NCI-H2227 (cell line): Measurements from ENCODE around the gene SPAG16.

Experiments used
- DNase-seq: peaks from one replicate; lab custom pipeline; 2025; ENCODE audit not compliant: unreplicated experiment; lab: John Stamatoyannopoulos, UW

Gene SPAG16

DNA sequence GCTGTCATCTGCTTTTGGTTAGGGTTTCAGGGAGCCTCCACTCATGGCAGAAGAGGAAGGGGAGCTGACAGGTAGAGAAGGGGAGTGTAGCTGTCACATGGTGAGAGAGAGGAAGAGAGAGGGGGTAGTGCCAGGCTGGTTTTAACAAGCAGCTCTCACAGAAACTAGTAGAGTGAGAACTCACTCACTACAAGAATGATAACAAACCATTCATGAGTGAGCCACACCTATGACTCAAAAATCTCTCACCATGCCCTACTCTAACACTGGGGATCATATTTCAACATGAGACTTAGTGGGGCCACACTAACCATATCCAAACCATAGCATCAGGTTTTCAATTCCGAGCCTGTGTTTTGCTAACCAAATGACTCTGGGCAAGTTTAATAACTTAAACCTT is 851.7 kb downstream of the SPAG16 start:
- DNase-seq: no peak

DNA sequence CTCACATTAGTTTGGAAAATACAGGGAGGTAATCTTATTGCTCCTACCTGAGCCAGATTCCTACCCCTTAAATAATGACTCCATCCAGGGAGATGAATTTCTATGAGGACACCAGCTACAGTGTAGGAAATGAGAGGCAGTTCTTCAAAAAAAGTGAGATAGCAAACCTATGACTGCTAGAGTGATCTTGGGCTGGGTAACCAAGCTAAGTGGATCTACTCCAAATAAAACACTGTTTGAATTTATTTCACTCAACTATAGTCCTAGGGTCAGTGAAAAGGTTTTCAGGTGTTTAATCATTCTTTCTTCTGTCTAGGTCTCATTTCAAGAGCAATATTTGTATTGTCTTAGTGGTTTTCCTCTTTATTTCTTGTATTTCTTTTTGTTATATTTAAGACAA is 854.5 kb downstream of the SPAG16 start:
- no peak for DNase-seq

DNA sequence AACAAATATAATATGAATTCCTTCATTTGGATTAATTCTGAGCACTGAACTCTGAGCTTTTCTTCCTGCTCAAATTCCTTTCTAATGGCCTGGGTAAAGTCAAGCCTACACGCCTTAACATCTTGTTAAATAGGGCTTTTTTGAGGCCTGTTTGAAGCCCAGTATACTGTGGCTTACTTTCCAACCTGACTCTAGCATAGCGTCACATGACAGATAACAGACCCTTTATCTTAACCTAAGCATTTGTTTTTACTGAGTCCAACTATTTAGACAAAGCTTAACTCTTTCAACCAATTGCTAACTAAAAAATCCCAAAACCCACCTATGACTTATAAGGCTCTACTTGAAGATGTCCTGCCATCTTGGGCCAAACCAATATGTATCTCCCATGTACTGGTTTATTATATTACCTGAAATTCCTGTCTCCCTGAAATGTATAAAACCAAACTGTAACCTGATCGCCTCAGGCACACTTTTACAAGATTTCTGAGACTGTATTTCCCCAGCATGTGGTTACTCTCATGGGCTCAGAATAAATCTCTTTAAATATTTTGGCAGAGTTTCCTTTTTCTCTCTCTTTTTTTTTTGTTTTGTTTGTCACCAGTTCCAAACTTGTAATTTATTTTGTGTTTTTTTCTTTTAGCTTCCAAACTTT is 855.5 kb downstream of the SPAG16 start:
- no peak for DNase-seq

DNA sequence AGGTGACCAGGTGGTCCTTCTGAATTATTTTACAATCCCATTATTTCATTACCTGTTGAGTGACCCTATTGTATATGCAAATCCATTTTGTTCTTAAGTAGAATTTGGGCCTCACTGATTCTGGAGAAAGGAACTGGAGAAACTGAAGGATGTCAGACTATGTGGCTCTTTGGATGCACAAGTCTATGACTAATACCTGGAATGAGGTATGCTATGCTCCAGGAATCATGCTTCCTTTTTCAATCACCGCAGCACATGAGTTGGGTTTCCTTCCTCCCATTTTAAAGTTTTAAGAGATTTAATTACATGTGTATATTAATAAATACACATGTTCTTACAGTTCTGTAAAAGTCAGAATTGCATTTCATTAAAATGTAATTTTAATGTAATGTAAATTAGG is 872.7 kb downstream of the SPAG16 start:
- DNase-seq: no peak

DNA sequence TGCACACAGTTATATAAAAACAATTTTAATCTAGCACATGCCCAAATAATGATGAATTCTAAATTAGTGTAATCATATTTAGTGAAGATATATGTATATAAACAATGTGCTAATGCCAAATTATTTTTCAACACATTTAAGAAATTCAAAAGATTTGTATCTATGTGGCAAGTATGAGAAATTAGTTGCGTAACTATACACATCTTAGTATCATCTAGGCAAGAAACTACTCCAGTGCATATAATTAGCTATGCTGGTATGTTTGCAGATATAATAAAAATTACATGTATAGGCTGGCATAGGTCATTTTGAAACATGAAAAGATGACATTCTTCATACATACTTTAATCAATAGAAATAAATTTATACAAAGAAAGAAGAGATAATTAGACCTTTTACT is 874.6 kb downstream of the SPAG16 start:
- DNase-seq: no peak

DNA sequence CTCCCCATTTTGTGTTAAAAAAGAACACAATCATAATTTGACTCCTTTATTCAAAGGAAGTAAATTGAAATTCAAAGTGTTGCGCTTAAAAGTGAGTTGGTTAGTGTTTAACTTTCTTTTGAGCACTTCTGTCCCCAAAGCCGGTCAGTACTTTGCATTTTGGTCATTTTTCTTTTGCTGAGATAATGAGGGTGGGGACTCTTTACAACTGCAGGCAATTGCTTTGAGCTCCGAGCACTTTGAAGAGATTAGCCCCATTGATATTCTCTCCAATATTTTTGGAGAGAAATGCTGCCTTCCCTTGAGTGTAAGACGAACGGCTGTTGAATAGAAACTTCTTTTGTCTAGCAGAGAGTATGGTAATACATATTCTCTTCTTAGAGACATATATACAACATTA is 885.0 kb downstream of the SPAG16 start:
- DNase-seq: no peak

DNA sequence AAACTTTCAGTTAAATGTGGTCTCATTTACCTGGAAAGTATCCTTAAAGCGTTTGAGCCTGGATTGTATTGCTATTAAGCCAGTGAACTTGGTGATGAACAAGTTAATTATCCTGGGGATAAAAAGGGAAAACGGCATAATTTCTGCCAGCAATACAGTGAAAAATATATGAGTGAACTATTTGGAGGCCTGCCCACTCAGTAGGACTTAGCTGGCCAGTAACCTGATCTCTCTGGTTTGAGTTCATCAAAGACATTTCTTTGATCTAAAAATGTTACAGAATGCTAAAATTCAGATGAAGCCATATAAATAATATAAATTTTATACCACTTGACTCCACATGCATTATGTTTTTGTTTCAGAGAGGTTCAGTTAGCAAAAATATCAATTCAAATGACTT is 885.5 kb downstream of the SPAG16 start:
- no peak for DNase-seq

DNA sequence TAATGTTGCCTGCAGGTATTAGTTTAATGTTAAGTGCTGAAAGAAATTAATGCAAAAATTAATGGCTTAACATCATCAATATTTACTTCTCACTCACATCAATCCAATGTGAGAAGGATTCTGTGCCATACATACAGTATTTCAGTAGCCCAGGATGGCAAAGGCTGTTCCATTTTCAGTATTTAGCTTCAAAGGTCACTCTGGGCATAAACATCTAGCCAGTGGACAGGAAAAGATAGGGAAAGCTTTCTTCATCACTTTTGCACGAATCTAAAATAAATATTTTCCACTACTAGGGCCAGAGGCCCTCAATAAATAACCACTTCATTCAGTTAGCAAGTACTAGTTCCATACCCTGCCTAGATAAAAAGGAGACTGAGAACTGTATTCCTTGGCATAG is 890.3 kb downstream of the SPAG16 start:
- DNase-seq: no peak

DNA sequence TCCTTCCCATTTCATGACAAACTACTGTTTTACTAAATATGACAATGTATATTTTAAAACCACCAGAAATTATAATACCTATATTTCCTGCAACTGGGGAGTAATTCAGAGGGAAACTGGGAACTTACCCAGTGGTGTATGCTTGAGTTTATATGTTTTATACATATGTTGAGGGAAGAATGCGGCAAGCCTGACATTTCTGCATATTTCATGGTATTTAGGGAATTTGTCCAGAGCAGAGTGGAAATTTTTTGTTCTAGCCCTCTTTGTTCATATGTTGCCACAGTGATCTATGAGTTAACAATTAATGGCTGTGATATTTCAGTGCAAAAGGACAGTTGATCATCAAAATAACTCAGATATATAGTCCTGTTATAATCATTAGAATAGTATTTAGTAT is 895.8 kb downstream of the SPAG16 start:
- no peak for DNase-seq

DNA sequence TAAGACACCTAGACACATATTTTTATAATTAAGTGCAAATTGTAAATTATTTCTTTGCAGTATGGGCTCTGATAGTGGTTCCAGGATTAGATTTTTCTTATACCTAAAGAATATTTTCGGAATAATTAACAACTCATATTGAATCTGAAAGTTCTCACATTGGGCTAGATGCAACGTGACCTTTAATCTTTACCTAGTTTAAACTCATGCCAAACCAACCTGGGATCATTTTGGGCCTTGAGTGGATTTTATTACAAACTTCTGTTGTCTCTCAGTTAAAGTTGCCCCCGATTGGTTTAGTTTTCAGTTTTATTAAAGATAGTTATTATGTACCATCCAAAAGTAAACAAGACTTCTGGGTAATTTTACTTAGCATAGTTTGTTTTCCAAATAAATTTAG is 896.4 kb downstream of the SPAG16 start:
- no peak for DNase-seq

DNA sequence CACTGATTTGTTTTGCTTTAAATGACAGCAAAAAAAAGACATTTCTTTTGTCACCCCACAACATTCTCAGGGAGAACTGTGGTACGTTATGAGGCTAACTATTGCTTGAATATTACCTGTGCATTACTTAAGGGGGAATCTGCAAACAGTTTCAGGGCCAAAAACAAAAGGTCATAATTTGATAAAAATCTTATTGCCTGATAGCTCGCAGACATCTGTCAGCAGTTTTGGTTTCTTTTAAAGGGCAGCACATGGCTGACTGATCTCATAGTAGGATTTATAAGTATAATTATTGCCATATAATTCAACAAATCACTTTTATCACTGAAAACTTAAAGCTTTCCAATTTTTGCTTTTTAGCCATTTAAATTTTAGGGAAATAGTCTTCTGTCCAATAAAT is 900.2 kb downstream of the SPAG16 start:
- no peak for DNase-seq

DNA sequence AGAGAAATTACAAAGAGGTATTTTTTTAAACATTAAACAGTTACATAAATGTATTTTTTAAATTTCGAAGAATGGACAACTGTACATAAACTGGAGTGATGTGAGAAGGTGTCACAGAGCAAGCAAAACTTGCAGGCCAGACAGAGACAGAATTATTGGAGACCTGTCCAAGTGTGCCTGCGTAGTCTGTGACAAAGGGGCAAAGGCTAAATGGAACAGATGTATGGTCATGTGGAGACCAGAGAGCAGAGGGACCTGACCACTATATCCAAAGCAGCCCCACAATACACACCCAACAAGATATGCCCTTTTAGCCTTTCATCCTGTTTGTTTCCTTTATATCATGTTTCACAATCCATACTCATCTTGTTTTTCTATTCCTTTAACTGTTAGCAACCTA is 901.3 kb downstream of the SPAG16 start:
- no peak for DNase-seq

DNA sequence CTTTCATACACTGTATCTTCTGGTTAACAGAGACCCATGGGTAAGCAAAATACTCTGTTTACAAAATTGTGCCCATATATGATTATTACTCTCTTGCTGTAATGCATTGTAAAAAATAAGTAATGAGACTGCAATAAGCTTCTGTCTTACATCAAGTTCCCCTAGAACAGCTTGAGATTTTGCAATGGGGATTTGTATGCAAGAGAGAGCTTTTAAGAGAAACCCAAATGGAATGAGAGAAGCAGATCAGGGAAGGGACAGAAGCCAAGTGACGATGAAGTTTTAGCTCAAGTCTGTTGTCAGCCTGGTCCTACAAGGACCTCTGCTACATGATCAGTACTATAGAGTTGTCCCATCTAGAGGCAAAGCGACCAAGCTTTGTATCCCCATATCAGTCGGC is 908.4 kb downstream of the SPAG16 start:
- no peak for DNase-seq

DNA sequence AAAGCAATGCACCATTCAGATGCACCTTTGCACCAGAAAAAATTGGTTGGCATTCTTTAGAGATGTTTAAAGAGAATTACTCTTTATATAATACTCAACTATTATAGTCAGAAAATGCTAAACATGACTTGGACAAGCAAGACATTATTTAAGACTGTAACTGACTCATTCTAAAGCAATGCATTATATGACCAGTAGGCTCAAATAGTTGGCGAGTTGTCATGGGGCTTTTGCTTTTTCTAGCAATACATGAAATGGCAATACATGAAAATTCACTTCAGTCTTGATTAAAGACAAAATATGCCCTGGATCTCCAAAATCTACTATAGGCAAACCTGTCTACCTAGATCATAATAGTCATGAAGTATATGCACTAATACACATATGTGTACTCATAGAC is 909.7 kb downstream of the SPAG16 start:
- DNase-seq: no peak

DNA sequence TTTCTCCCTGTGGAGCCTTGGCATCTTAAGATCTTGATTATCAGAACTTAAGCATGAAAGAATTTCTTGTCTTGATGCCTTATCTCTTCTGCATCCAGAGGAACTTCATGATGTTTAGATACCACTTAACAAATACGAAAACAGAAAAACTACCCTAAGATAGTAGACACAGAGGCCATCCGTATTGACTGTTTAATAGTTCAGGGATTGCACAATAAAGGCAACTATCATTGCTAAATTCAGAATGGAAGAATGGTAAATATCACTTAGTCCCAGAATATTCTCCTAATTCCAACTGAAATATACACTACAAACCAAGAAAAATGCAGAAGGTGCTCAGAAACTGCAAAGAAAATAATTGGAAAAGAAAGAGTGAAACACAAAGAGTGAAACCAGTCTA is 912.0 kb downstream of the SPAG16 start:
- no peak for DNase-seq

DNA sequence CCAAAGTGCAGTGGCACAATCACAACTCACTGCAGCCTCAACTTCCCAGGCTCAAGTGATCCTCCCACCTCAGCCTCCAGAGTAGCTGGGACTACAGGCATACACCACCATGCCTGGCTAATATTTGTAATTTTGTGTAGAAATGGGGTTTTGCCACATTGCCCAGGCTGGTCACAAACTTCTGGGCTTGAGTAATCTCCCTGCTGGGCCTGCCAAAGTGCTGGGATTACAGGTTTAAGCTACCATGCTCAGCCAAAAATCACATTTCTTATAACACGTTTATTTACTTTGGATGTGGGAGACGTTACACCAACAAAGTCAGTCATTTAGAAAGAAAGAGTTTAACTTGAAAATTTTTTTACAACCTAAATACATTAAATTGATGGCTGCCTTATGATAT is 917.6 kb downstream of the SPAG16 start:
- DNase-seq: no peak

DNA sequence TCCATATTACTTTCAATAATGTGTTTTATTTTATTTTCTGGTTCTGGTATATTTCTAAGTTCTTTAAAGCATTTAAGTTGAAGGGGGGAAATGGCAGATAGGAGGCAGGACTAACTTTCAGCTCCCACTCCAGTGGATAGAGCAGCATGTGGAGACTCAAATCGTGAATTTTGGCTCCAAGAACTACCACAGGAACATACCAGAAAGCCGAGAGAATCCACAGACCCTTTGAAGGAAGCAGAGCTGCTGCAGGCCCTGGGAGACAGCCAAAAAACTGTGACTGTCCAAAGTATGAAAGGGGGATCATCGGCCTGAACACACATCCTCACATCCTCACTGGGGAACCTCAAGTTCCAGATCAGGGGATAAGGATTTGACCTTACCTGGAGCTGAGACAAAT is 919.0 kb downstream of the SPAG16 start:
- no peak for DNase-seq

DNA sequence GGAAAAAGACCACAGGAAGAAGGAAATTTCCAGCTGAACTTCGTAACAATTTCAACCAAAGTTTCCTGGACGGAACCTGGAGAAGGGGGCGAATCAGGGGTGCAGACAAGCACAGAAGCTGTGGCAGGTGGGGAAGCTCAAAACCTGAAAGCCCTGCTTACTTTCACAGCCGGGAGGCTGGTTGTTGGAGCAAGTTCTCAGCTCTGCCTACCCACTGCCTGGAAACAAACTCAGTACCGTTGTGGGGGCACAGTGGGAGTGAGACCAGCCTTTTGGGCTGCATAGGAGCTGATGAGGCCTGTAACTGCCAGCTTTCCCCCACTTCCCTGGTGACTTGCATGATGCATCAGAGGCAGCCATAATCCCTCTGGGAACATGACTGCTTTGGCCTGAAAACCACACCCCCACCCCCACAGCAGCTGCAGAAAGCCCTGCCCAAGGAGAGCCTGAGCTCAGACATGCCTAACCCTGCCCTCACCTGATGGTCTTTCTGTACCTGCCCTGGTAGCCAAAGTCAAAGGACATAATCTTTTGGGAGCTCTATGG is 919.6 kb downstream of the SPAG16 start:
- no peak for DNase-seq

DNA sequence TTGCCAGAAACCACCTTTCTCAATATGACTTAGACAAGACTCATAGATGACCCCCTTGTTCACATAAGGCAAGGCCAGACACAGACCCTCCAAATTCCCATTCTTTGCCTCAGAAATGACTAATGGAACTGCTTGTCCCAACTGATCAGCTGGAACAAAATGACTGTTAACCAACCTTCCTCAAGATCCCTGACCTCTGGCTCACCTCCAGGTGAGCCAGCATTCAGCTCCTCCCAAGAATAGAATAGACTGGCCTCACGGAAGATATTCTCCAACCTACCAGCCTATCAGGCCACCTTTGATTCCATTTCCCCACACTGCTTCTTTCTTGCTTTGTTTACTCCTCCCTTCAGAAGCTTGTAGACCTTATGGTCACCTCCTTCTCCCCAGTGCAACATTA is 930.8 kb downstream of the SPAG16 start:
- no peak for DNase-seq

DNA sequence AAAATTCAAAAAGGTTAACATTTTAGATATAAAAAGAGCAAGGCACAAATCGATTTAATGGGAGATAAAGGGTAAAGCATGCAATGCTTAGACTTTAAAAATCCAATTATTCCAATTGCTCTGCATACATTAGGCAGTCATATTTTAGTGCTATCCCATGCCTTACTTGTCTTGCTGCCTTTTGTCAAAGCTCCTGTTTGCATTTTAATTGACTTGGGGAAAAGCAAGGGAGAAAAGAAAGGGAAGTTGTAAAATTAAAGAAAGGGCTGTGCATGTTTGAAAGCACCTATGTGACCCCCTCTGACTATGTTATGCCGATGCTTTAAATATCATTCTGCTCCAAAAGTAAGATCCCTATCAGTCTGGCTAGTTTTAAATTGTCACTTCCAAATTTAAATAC is 932.9 kb downstream of the SPAG16 start:
- DNase-seq: no peak

DNA sequence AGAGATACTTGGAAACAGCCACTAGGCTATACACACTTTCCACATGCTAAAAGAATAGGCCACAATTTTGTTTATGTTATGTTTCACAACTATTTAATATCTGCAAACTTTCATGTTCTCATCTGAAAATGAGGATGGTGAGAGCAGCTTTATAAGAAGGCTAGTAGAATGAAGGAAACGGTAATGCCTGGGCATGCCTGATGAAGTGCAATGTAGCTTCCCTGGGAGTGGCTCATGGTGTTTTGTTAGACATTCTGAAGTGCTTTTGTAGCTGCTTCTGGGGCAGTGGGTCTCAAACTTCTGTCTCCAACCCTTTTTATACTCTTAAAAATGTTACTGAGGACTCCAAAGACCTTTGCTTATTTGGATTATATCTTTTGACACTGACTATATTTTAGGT is 933.3 kb downstream of the SPAG16 start:
- DNase-seq: no peak

DNA sequence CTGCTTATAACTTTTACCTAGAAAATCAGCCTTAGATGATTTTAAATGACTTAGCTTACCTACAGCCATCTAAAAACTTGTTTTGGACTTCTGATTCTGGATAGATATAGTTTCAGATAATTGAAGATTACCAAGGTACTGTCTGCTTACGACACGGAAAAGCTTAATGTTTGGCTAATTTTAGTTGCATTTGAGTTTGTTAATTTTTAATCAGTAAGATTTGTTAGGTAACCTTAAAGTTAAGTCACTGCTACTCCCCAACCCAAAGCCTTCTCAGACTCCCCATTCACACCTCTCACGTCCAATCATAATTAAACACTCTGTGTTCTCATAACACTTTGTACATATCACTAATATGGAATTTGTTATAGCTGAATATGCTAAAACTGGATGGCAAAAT is 936.0 kb downstream of the SPAG16 start:
- no peak for DNase-seq

DNA sequence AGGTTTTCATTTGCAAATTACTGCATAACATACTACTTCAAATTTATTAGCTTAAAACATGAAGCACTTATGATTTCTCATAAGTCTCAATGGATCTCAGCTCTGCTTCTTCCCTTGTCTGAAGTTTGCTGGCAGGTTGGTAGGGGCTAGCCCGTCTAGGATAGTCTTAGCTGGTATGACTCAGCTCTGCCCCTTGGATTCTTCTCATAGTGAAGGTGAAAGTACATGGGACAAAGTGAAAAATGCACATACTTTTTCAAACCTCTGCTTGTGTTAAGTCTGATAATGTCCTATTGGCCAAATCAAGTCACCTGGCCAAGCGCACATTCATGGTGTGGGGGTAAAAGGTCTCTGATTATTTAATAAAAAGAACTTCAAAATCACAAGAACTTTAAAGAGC is 941.8 kb downstream of the SPAG16 start:
- no peak for DNase-seq
